Fibroblast of mammary gland (primary cell): ENCODE results near the gene CDKN2D.

ENCODE experiments used
- DNase-seq: peaks from one replicate; pipeline ENCODE4 v3.0.0-alpha.2; 2010; ENCODE audit warnings: low read depth
- H3K4me3 ChIP-seq: 2 replicates; pipeline ENCODE4 v1.5.1; 2011; ENCODE audit warnings: low read depth, mild to moderate bottlenecking, low read length, moderate library complexity; ENCODE audit not compliant: control insufficient read depth
- CTCF ChIP-seq: conservative IDR thresholded peaks from 2 replicates; pipeline ENCODE4 v1.5.1; 2011; ENCODE audit warnings: low read depth, low read length, inconsistent platforms; ENCODE audit not compliant: control insufficient read depth, insufficient read depth

Gene CDKN2D

DNA sequence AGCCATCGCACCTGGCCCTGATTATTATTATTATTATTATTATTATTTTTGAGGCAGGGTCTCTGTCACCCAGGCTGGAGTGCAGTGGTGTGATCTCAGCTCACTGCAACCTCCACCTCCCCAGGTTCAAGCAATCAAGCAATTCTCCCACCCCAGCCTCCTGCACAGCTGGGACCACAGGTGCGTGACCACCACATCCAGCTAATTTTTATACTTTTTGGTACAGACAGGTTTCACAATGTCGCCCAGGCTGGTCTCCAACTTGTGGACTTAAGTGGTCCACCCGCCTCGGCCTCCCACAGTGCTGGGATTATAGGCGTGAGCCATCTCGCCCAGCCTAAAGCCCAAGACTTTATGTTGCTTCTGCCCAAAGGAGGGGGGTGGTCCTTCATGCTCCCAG lies 24.4 kb upstream of the CDKN2D start:
- no peak overlapping the region for H3K4me3 ChIP-seq
- no peak for DNase-seq
- no peak for TF ChIP-seq CTCF

DNA sequence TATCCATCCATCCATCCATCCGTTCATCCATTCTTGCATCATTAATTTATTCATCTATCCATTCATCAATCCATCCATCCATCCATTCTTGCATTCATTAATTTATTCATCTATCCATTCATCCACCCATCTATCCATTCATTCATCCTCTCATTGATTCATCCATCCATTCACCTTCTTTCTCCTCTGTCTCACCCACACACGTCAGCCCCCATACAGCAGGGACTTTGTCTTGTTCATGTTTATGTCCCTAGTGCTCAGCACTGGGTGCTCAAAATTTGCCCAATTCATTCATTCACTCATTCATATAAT lies 19.0 kb upstream of the CDKN2D start:
- no peak for TF ChIP-seq CTCF
- no peak overlapping the region for H3K4me3 ChIP-seq
- DNase-seq, result no peak

DNA sequence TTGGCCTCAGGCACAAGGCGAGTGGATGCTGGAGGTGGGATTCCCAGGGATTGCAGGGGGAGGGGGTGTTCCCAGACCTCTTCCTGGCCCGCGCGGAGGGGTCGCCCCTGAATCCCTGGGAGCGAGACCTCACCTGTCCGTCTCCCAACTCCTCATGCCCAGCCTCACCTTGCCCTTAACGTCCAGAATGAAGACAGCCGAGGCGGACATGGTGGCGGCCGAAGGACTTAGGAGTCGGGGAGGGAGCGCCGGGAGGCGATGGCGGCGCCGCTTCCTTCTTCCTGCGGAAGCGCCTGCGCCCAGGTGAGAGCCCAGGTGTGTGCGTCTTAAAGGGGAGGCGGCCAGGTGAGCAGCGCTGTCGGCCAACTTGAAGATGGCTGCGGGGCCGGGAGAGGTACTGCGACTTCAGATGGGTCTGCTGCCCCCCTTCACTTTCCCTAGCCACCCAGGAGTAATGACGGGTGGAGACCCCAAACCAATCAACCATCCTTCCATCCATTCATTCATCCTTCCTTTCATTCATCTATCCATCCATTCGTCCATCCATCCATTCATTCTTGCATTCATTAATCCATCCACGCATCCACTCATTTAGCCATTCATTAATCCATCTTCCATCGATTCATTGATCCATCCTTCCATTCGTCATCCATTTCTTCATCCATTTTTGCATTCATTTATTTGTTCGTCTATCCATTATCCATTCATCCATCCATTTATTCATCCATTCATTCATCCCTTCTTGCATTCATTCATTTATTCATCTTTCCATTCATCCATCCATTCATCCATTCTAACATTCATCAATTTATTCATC lies 18.5 kb upstream of the CDKN2D start, which contains the start of gene AP1M2:
TSS of gene AP1M2 (minus strand) at position 291 of the 817 bp plus-strand sequence. CDS start at position 210, 81 bp downstream.
- no peak within 1 kb of the TSS for H3K4me3 ChIP-seq
- no peak for DNase-seq
- no peak for TF ChIP-seq CTCF

DNA sequence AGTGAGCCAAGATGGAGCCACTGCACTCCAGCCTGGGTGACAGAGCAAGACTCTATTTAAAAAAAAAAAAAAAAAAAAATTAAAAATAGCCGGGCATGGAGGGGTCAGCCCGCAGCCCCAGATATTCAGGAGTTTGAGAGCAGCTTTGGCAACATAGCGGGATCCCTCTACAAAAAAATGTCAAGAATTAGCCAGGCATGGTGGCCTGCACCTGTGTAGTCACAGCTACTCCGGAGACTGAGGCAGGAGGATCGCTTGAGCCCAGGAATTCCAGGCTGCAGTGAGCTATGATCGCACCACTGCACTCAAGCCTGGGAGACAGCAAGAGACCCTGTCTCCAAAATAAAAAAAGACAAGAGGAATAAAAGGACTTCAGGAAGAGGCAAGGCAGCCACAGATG lies 17.6 kb upstream of the CDKN2D start:
- TF ChIP-seq CTCF, result no peak
- no peak overlapping the region for H3K4me3 ChIP-seq
- DNase-seq, result no peak

- H3K4me3 ChIP-seq, result no peak overlapping the region
- TF ChIP-seq CTCF, result no peak
- DNase-seq, result peak; percentile 12
Measured at GRCh38 chr19:10583036-10583776, 14.4 kb upstream of the CDKN2D start.

DNA sequence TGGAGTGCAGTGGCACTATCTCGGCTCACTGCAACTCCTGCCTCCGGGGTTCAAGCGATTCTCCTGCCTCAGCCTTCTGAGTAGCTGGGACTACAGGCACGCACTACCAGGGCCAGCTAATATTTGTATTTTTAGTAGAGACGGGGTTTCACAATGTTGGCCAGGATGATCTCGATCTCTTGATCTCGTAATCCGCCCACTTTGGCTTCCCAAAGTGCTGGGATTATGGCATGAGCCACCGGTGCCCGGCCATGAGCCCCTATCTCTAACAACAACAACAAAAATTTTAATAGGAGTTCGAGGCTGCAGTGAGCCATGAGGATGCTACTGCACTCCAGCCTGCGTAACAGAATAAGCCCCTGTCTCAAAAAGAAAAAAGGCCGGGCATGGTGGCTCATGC lies 13.3 kb upstream of the CDKN2D start:
- TF ChIP-seq CTCF, result no peak
- no peak for DNase-seq
- H3K4me3 ChIP-seq, result no peak overlapping the region
